Nephron (organoid): Measurements from ENCODE around the gene LRGUK.

Experiments
- H3K27ac Mint-ChIP-seq, 3 experiments: 2 replicates each; pipeline ENCODE4 v1.8.0; 2020; ENCODE audit warnings: mixed read lengths in 3 of 3, mild to moderate bottlenecking in 2 of 3, moderate library complexity in 1 of 3
- H3K27me3 Mint-ChIP-seq: 2 replicates; pipeline ENCODE4 v1.8.0; 2021; ENCODE audit warnings: low read depth, mild to moderate bottlenecking, moderate library complexity, mixed read lengths
- H3K36me3 Mint-ChIP-seq: 2 replicates; pipeline ENCODE4 v1.8.0; 2020; ENCODE audit warnings: low read depth, mixed read lengths
- H3K4me1 Mint-ChIP-seq: 2 replicates; pipeline ENCODE4 v1.8.0; 2020; ENCODE audit warnings: mixed read lengths
- H3K4me3 Mint-ChIP-seq, 3 experiments: 2 replicates each; pipeline ENCODE4 v1.8.0; 2020; ENCODE audit warnings: mild to moderate bottlenecking in 3 of 3, mixed read lengths in 3 of 3, moderate library complexity in 2 of 3
- H3K9me3 Mint-ChIP-seq: 2 replicates; pipeline ENCODE4 v1.8.0; 2020; ENCODE audit warnings: mixed read lengths
- CTCF ChIP-seq, 3 experiments: fragments of 200-600 bp; sonication (generic); IDR thresholded peaks; one replicate each; pipeline ENCODE4 v1.5.0; 2021; ENCODE audit warnings: antibody characterized with exemption in 3 of 3; ENCODE audit not compliant: unreplicated experiment in 3 of 3

The LRGUK gene

DNA sequence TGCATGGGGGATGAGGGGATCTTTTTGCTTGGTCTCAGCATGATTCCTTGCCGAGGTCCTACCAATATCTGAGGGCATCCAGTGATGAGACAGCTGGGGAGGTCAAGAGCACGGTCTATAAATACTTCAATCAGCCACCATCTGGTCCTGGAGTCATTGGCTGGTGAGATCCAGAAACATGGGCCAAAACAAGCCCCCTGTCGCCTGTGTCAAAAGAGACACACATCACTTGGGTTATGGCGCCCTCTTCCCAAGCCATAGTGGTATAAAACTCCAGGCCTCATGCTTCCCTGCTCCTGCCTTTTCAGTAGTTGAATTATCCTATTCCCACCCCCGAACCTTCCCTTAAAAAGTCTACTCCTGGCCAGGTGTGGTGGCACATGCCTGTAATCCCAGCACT is 128.7 kb downstream of the LRGUK start:
- TF ChIP-seq CTCF (IDR thresholded peaks at IDR 0.05; ENCODE audit: unreplicated experiment in 3 of 3), result no peak
- Mint-ChIP-seq H3K4me3 (no peak overlapping the region), H3K36me3 (no peaks in the 10 kb centered on the region), H3K27me3 (no peaks in the 10 kb centered on the region), H3K9me3 (no peaks in the 10 kb centered on the region), H3K27ac (no peak overlapping the region), H3K4me1 (no peaks in the 10 kb centered on the region)

- no peak for TF ChIP-seq CTCF (IDR thresholded peaks at IDR 0.05; ENCODE audit: unreplicated experiment in 3 of 3)
- H3K4me3 Mint-ChIP-seq, result no peak overlapping the region
- peaks cover 5% of the 10 kb centered on the region for H3K9me3 Mint-ChIP-seq
- no peaks in the 10 kb centered on the region for H3K36me3 Mint-ChIP-seq
- H3K27ac Mint-ChIP-seq, result no peak overlapping the region
- no peaks in the 10 kb centered on the region for H3K4me1 Mint-ChIP-seq
- no peaks in the 10 kb centered on the region for H3K27me3 Mint-ChIP-seq
Observed at GRCh38 chr7:134262322-134262721, 135.2 kb downstream of the LRGUK start.

- Mint-ChIP-seq H3K27ac (no peak overlapping the region), H3K4me3 (no peak overlapping the region), H3K9me3 (no peaks in the 10 kb centered on the region), H3K27me3 (peaks cover 4% of the 10 kb centered on the region), H3K36me3 (no peaks in the 10 kb centered on the region), H3K4me1 (no peaks in the 10 kb centered on the region)
- no peak for TF ChIP-seq CTCF (IDR thresholded peaks at IDR 0.05; ENCODE audit: unreplicated experiment in 3 of 3)
Observed at GRCh38 chr7:134276951-134277350, 149.8 kb downstream of the LRGUK start.

- TF ChIP-seq CTCF (IDR thresholded peaks at IDR 0.05; ENCODE audit: unreplicated experiment in 3 of 3), result no peak
- Mint-ChIP-seq H3K27ac (peak overlapping the region in 2 of 3 experiments; percentile 28 to 77), H3K27me3 (peaks cover 4% of the 10 kb centered on the region), H3K4me3 (no peak overlapping the region), H3K4me1 (no peaks in the 10 kb centered on the region), H3K36me3 (no peaks in the 10 kb centered on the region), H3K9me3 (no peaks in the 10 kb centered on the region)
Observed at GRCh38 chr7:134278502-134279153, 151.5 kb downstream of the LRGUK start.

DNA sequence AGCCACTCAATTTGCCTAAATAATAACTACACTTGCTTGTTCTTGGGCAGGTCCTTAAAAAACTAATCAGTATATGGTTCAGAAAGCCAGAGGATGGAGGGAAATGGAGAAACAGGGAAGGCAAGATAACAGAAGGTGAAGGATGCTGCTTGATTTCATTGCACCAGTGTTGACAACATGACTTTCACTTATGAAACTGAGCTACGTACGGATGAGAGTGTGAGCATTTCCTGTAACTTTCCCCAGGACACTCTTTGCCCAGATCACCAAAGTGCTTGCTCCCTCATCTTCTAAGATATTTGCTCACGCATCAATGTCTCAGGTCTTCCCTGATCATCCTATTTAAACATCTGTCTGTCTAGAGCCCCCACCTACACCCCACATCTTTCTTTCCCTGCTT is 152.2 kb downstream of the LRGUK start:
- Mint-ChIP-seq H3K4me1 (no peaks in the 10 kb centered on the region), H3K36me3 (no peaks in the 10 kb centered on the region), H3K4me3 (no peak overlapping the region), H3K27me3 (peaks cover 4% of the 10 kb centered on the region), H3K9me3 (no peaks in the 10 kb centered on the region), H3K27ac (peak overlapping the region in 1 of 3 experiments; percentile 10)
- TF ChIP-seq CTCF (IDR thresholded peaks at IDR 0.05; ENCODE audit: unreplicated experiment in 3 of 3), result no peak

DNA sequence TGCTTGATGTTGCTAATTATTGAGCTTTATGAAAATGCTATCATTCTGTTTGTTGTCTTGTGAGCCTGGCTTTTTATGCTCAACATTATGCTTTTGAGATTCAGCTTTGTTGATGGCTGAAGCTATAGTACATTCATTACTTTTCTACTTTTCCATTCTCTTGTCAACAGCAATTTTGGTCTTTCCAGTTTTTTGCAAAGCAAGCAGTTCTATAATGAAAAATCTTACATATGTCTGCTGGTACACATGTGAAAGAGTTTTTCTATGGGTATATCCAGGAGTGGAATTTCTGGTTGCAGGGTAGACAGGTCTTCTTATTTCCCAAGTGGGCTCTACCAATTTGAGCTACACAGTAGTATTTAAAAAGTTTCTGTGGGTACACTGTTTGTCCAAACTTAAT is 152.8 kb downstream of the LRGUK start:
- Mint-ChIP-seq H3K9me3 (no peaks in the 10 kb centered on the region), H3K27ac (no peak overlapping the region), H3K4me3 (no peak overlapping the region), H3K4me1 (no peaks in the 10 kb centered on the region), H3K36me3 (no peaks in the 10 kb centered on the region), H3K27me3 (peaks cover 4% of the 10 kb centered on the region)
- TF ChIP-seq CTCF (IDR thresholded peaks at IDR 0.05; ENCODE audit: unreplicated experiment in 3 of 3), result no peak
